Caco-2 (cell line): ENCODE measurements around the gene MUC5AC. TPM values are rescaled to one million over a fixed set of nuclear protein-coding genes. Genes with fewer than 3 reads are reported as not detected.
"Not testable (repeated sequence)": the region's sequence is repeated elsewhere in the genome, so short reads cannot be mapped to it uniquely, and the experiment has no call there.

Source experiments
- BruUV-seq: library from RNA; stranded (reverse); fragments of 400-500 nt; replicated peaks from 2 replicates; lab custom pipeline; 2021; lab: Mats Ljungman, UMichigan
- CTCF ChIA-PET: fragments of 300-600 bp; sonication (Branson Sonifier 250); formaldehyde crosslinking; loops from one replicate; lab custom pipeline; 2022; ENCODE audit warnings: antibody characterized with exemption; lab: Charles Lee
- POLR2A ChIA-PET: fragments of 300-600 bp; sonication (Branson Sonifier 250); formaldehyde crosslinking; loops from one replicate; lab custom pipeline; 2022; ENCODE audit warnings: antibody characterized with exemption; lab: Charles Lee
- DNase-seq, 2 experiments: peaks; one replicate each; pipeline versions ENCODE4 v3.0.0 to v3.0.0-alpha.2; 2020 to 2022
- H3K27me3 ChIP-seq: replicated peaks from 2 replicates; pipeline ENCODE4 v1.6.0; 2011; ENCODE audit warnings: low read length; ENCODE audit not compliant: control insufficient read depth, insufficient read depth
- H3K36me3 ChIP-seq: 2 replicates; pipeline ENCODE4 v1.5.1; 2011; ENCODE audit warnings: low read length; ENCODE audit not compliant: control insufficient read depth, insufficient read depth
- H3K4me1 ChIP-seq: fragments of 250-450 bp; sonication (Bioruptor Pico); 2 replicates; pipeline ENCODE4 v1.5.1; 2020; ENCODE audit warnings: mild to moderate bottlenecking
- H3K4me3 ChIP-seq: 2 replicates; pipeline ENCODE4 v1.5.1; 2011; ENCODE audit warnings: low read depth, mild to moderate bottlenecking, control low read depth, low read length
- H3K9me3 ChIP-seq: fragments of 250-450 bp; sonication (Bioruptor Pico); 2 replicates; pipeline ENCODE4 v1.5.1; 2020; ENCODE audit warnings: mild to moderate bottlenecking, moderate library complexity
- H3K27ac Mint-ChIP-seq: one replicate; pipeline ENCODE4 v1.8.0; 2022; ENCODE audit warnings: mixed read lengths; ENCODE audit not compliant: unreplicated experiment
- H3K27me3 Mint-ChIP-seq: one replicate; pipeline ENCODE4 v1.8.0; 2022; ENCODE audit warnings: mixed read lengths; ENCODE audit not compliant: insufficient read depth, unreplicated experiment
- H3K36me3 Mint-ChIP-seq: one replicate; pipeline ENCODE4 v1.8.0; 2022; ENCODE audit warnings: mild to moderate bottlenecking, mixed read lengths; ENCODE audit not compliant: insufficient read depth, unreplicated experiment
- H3K4me1 Mint-ChIP-seq: one replicate; pipeline ENCODE4 v1.8.0; 2022; ENCODE audit warnings: low read depth, mixed read lengths; ENCODE audit not compliant: unreplicated experiment
- H3K4me3 Mint-ChIP-seq: one replicate; pipeline ENCODE4 v1.8.0; 2022; ENCODE audit warnings: mild to moderate bottlenecking, moderate library complexity, mixed read lengths; ENCODE audit not compliant: unreplicated experiment
- H3K9me3 Mint-ChIP-seq: one replicate; pipeline ENCODE4 v1.8.0; 2022; ENCODE audit warnings: mixed read lengths; ENCODE audit not compliant: unreplicated experiment
- CTCF ChIP-seq, 2 experiments: fragments of 200-600 bp in 1 of 2; IDR thresholded peaks; 1 replicate in 1 of 2; 2 replicates in 1 of 2; pipeline versions ENCODE4 v1.5.1 to v1.8.0; 2011 to 2022; ENCODE audit warnings: antibody characterized with exemption in 1 of 2, control low read depth in 1 of 2, inconsistent platforms in 1 of 2, low read depth in 1 of 2, low read length in 1 of 2, mild to moderate bottlenecking in 1 of 2, moderate library complexity in 1 of 2; ENCODE audit not compliant: insufficient read depth in 1 of 2, severe bottlenecking in 1 of 2, unreplicated experiment in 1 of 2
- intact Hi-C: fragments of 100-400 bp; cut with micrococcal nuclease; formaldehyde crosslinking; loops from one replicate; pipeline ENCODE4 v1.10.0; 2022; ENCODE audit not compliant: unreplicated experiment
- total RNA-seq: library from RNA; stranded (reverse); gene quantifications from 2 replicates; pipeline ENCODE4 v1.2.3, GENCODE V29; 2022

Gene MUC5AC
- total RNA-seq, 1 experiment from 2014 or later: 0.25 TPM

- no peaks in the 10 kb centered on the region for H3K27me3 ChIP-seq
- H3K36me3 ChIP-seq: no peaks in the 10 kb centered on the region
- no peaks in the 10 kb centered on the region for H3K36me3 Mint-ChIP-seq
- DNase-seq: no peak
- H3K9me3 ChIP-seq: no peaks in the 10 kb centered on the region
- peaks cover 9% of the 10 kb centered on the region for H3K27me3 Mint-ChIP-seq
- ChIA-PET CTCF (no interaction called here), POLR2A (no interaction called here)
- H3K4me1 Mint-ChIP-seq: no peaks in the 10 kb centered on the region
- no peak overlapping the region for H3K4me3 Mint-ChIP-seq
- H3K4me1 ChIP-seq: no peaks in the 10 kb centered on the region
- no peak for TF ChIP-seq CTCF (IDR thresholded peaks at IDR 0.05; ENCODE audit: insufficient read depth in 1 of 2, low read depth in 1 of 2, low read length in 1 of 2, severe bottlenecking in 1 of 2, unreplicated experiment in 1 of 2)
- H3K9me3 Mint-ChIP-seq: no peaks in the 10 kb centered on the region
- H3K4me3 ChIP-seq: no peak overlapping the region
- BruUV-seq: no TSS peak
- H3K27ac Mint-ChIP-seq: no peak overlapping the region
- intact Hi-C loops: no loop called here
Measured at GRCh38 chr11:1240771-1241170, 83.0 kb downstream of the MUC5AC start.

GRCh38 chr11:1241706-1242105, 84.0 kb downstream of the MUC5AC start:
- no peak for DNase-seq
- H3K9me3 ChIP-seq: no peaks in the 10 kb centered on the region
- H3K4me1 ChIP-seq: no peaks in the 10 kb centered on the region
- TF ChIP-seq CTCF (IDR thresholded peaks at IDR 0.05; ENCODE audit: insufficient read depth in 1 of 2, low read depth in 1 of 2, low read length in 1 of 2, severe bottlenecking in 1 of 2, unreplicated experiment in 1 of 2): no peak
- H3K9me3 Mint-ChIP-seq: no peaks in the 10 kb centered on the region
- H3K36me3 Mint-ChIP-seq: no peaks in the 10 kb centered on the region
- CTCF ChIA-PET: no interaction called here
- H3K27me3 Mint-ChIP-seq: peaks cover 6% of the 10 kb centered on the region
- no peaks in the 10 kb centered on the region for H3K36me3 ChIP-seq
- intact Hi-C loops: no loop called here
- no peaks in the 10 kb centered on the region for H3K4me1 Mint-ChIP-seq
- H3K27ac Mint-ChIP-seq: no peak overlapping the region
- no peak overlapping the region for H3K4me3 Mint-ChIP-seq
- no peaks in the 10 kb centered on the region for H3K27me3 ChIP-seq
- no peak overlapping the region for H3K4me3 ChIP-seq
- no TSS peak for BruUV-seq
- POLR2A ChIA-PET: no interaction called here

GRCh38 chr11:1242289-1242688, 84.5 kb downstream of the MUC5AC start:
- H3K36me3 ChIP-seq: no peaks in the 10 kb centered on the region
- no peaks in the 10 kb centered on the region for H3K9me3 ChIP-seq
- intact Hi-C loops: no loop called here
- DNase-seq: no peak
- H3K4me1 Mint-ChIP-seq: no peaks in the 10 kb centered on the region
- no peak for TF ChIP-seq CTCF (IDR thresholded peaks at IDR 0.05; ENCODE audit: insufficient read depth in 1 of 2, low read depth in 1 of 2, low read length in 1 of 2, severe bottlenecking in 1 of 2, unreplicated experiment in 1 of 2)
- no peak overlapping the region for H3K4me3 Mint-ChIP-seq
- H3K27me3 Mint-ChIP-seq: peaks cover 3% of the 10 kb centered on the region
- H3K4me3 ChIP-seq: no peak overlapping the region
- H3K36me3 Mint-ChIP-seq: no peaks in the 10 kb centered on the region
- ChIA-PET POLR2A (no interaction called here), CTCF (no interaction called here)
- H3K9me3 Mint-ChIP-seq: no peaks in the 10 kb centered on the region
- H3K27me3 ChIP-seq: no peaks in the 10 kb centered on the region
- H3K27ac Mint-ChIP-seq: no peak overlapping the region
- no peaks in the 10 kb centered on the region for H3K4me1 ChIP-seq
- no TSS peak for BruUV-seq

- DNase-seq, BruUV-seq, H3K27ac Mint-ChIP-seq, H3K27me3 Mint-ChIP-seq, H3K27me3 ChIP-seq, H3K9me3 Mint-ChIP-seq, POLR2A ChIA-PET, H3K4me3 Mint-ChIP-seq, H3K36me3 ChIP-seq, H3K4me1 ChIP-seq, H3K4me1 Mint-ChIP-seq, CTCF ChIA-PET, H3K9me3 ChIP-seq, H3K36me3 Mint-ChIP-seq, H3K4me3 ChIP-seq, intact Hi-C loops: not testable (repeated sequence)
Measured at GRCh38 chr11:1242751-1243150, 85.0 kb downstream of the MUC5AC start.

- POLR2A ChIA-PET, BruUV-seq, H3K9me3 ChIP-seq, intact Hi-C loops, H3K36me3 ChIP-seq, DNase-seq, H3K9me3 Mint-ChIP-seq, CTCF ChIA-PET, H3K4me1 ChIP-seq, H3K4me3 ChIP-seq, H3K4me3 Mint-ChIP-seq, H3K27me3 Mint-ChIP-seq, H3K4me1 Mint-ChIP-seq, H3K36me3 Mint-ChIP-seq, H3K27ac Mint-ChIP-seq, H3K27me3 ChIP-seq: not testable (repeated sequence)
Measured at GRCh38 chr11:1243521-1243920, 85.8 kb downstream of the MUC5AC start.
